GM12878 (cell line): ENCODE results near the gene PRL. TPM values are rescaled to one million over a fixed set of nuclear protein-coding genes. Genes with fewer than 3 reads are reported as not detected.

Experiments used
- ATAC-seq: fragments of 200-7000 bp; cut with Tn5 transposase; 3 replicates; pipeline ENCODE4 v1.9.1; 2020; ENCODE audit warnings: mild to moderate bottlenecking, moderate library complexity
- BruUV-seq: library from RNA; stranded (reverse); fragments of 400-500 nt; replicated peaks from 2 replicates; lab custom pipeline; 2021; lab: Mats Ljungman, UMichigan
- CTCF ChIA-PET: fragments of 300-600 bp; sonication (Branson Sonifier 250); formaldehyde crosslinking; extraction: SDS; loops from one replicate; lab custom pipeline; 2021; ENCODE audit warnings: inconsistent platforms; lab: Yijun Ruan, JAX
- POLR2A ChIA-PET: fragments of 350-600 bp; formaldehyde crosslinking; extraction: SDS; loops from one replicate; lab custom pipeline; 2021; ENCODE audit warnings: inconsistent platforms; lab: Charles Lee
- RAD21 ChIA-PET: fragments of 300-600 bp; sonication (Branson Sonifier 250); formaldehyde crosslinking; loops from one replicate; lab custom pipeline; 2023; ENCODE audit warnings: antibody characterized with exemption; ENCODE audit not compliant: unreplicated experiment; lab: Charles Lee
- SMC1A ChIA-PET: fragments of 300-600 bp; sonication (Branson Sonifier 250); formaldehyde crosslinking; loops from one replicate; lab custom pipeline; 2023; ENCODE audit not compliant: unreplicated experiment, uncharacterized antibody; lab: Charles Lee
- DNase-seq: peaks from one replicate; pipeline ENCODE4 v3.0.0-alpha.2; 2011; ENCODE audit warnings: low read depth, low spot score
- FAIRE-seq: peaks from 3 replicates; lab custom pipeline; 2011; peaks lifted over from hg19 to GRCh38; lab: Jason Lieb, UNC
- H2AFZ ChIP-seq: 2 replicates; pipeline ENCODE4 v1.6.0; 2011; ENCODE audit warnings: low read depth, low read length, control low read depth; ENCODE audit not compliant: control insufficient read depth
- H3K27ac ChIP-seq: 2 replicates; pipeline ENCODE4 v1.5.1; 2011; ENCODE audit warnings: control low read depth; ENCODE audit not compliant: control insufficient read depth, insufficient read depth
- H3K27me3 ChIP-seq, 2 experiments: replicated peaks in 1 of 2; 2 replicates each; pipeline versions ENCODE4 v1.6.0 to v1.6.1; 2011; ENCODE audit warnings: low read length in 1 of 2; ENCODE audit not compliant: control insufficient read depth in 2 of 2, insufficient read depth in 2 of 2
- H3K36me3 ChIP-seq, 2 experiments: 2 replicates each; pipeline ENCODE4 v1.5.1; 2011; ENCODE audit warnings: low read length in 1 of 2; ENCODE audit not compliant: control insufficient read depth in 2 of 2, insufficient read depth in 2 of 2
- H3K4me1 ChIP-seq: 2 replicates; pipeline ENCODE4 v1.6.1; 2011; ENCODE audit warnings: mild to moderate bottlenecking, low read length, moderate library complexity, mixed read lengths; ENCODE audit not compliant: control insufficient read depth, insufficient read depth
- H3K4me2 ChIP-seq: 2 replicates; pipeline ENCODE4 v1.6.0; 2011; ENCODE audit warnings: control low read depth; ENCODE audit not compliant: control insufficient read depth, insufficient read depth
- H3K4me3 ChIP-seq: fragments of 200-600 bp; sonication (generic); 2 replicates; pipeline ENCODE4 v1.5.1; 2016
- H3K79me2 ChIP-seq: 2 replicates; pipeline ENCODE4 v1.6.0; 2011; ENCODE audit warnings: low read length; ENCODE audit not compliant: control insufficient read depth, insufficient read depth
- H3K9ac ChIP-seq: 2 replicates; pipeline ENCODE4 v1.8.0; 2011; ENCODE audit warnings: low read length, control low read depth, mixed read lengths; ENCODE audit not compliant: control insufficient read depth, insufficient read depth
- H3K9me3 ChIP-seq: replicated peaks from 3 replicates; pipeline ENCODE4 v1.5.1; 2011; ENCODE audit warnings: mild to moderate bottlenecking, low read length; ENCODE audit not compliant: control insufficient read depth, insufficient read depth
- H4K20me1 ChIP-seq: 2 replicates; pipeline ENCODE4 v1.6.0; 2011; ENCODE audit not compliant: control insufficient read depth, insufficient read depth
- ELK1 ChIP-seq: IDR thresholded peaks from 2 replicates; pipeline ENCODE4 v1.6.1; 2012; ENCODE audit warnings: low read depth, low read length, improper control_type of control experiment
- HSF1 ChIP-seq: fragments of 150-350 bp; IDR thresholded peaks from 2 replicates; pipeline ENCODE4 v1.6.1; 2014; ENCODE audit warnings: mild to moderate bottlenecking, low read depth, low read length
- JUNB ChIP-seq: IDR thresholded peaks from 2 replicates; pipeline ENCODE4 v1.6.1; 2016; ENCODE audit warnings: antibody characterized with exemption, mild to moderate bottlenecking
- TCF7 ChIP-seq: IDR thresholded peaks from 2 replicates; pipeline ENCODE4 v1.6.1; 2014; ENCODE audit warnings: antibody characterized with exemption, borderline replicate concordance
- WGBS: methylation state at CpG from one replicate; pipeline ENCODE4 v1.1.6; 2016; ENCODE audit warnings: low lambda C conversion rate; ENCODE audit not compliant: insufficient replicate concordance, insufficient coverage; ENCODE audit errors: missing lambda C conversion rate; 5-methylcytosine and 5-hydroxymethylcytosine counted together
- in situ Hi-C: fragments of 300-500 bp; cut with MboI; formaldehyde crosslinking; loops from 9 replicates; pipeline ENCODE4 v1.14.3; 2018; ENCODE audit warnings: mixed read lengths
- intact Hi-C: fragments of 100-400 bp; cut with micrococcal nuclease; formaldehyde crosslinking; loops from one replicate; pipeline ENCODE4 v1.14.2; 2022; ENCODE audit not compliant: unreplicated experiment
- polyA plus RNA-seq, 11 experiments: library from polyadenylated mRNA; depleted of rRNA in 4 of 11; unstranded in 6 of 11; stranded (reverse) in 5 of 11; fragments of >200 nt; fragmentation: Nextera tagmentation in 4 of 11; fragmentation: Illumina TruSeq in 1 of 11; extraction: Ambion mirVana in 4 of 11; extraction: Trizol in 1 of 11; gene quantifications; 1 replicate in 1 of 11; 2 replicates in 10 of 11; pipeline versions ENCODE4 v1.2.1 to v1.2.3, GENCODE V29; 2011 to 2016; ENCODE audit warnings: inconsistent platforms in 2 of 11, missing spikeins in 2 of 11, low read depth in 1 of 11
- total RNA-seq, 4 experiments: library from RNA; depleted of rRNA in 3 of 4; stranded (reverse); fragments of >200 nt in 3 of 4; fragmentation: Illumina TruSeq in 1 of 4; extraction: Trizol in 1 of 4; gene quantifications; 2 replicates each; pipeline versions ENCODE4 v1.2.1 to v1.2.3, GENCODE V29; 2013 to 2021

The PRL gene
- total and polyA plus RNA-seq, 10 of the 15 experiments (the other 5 are each of a cell fraction or from before 2014, with no cell fraction given), result 0.05 to 34.9 (median 23.5) TPM

GRCh38 chr6:22320750-22321149, 23.9 kb upstream of the PRL start:
- Histone ChIP-seq H2AFZ (no peak overlapping the region), H3K9me3 (no peaks in the 10 kb centered on the region; the same call in none of the 3 replicates), H4K20me1 (no peaks in the 10 kb centered on the region), H3K4me2 (no peak overlapping the region), H3K79me2 (no peaks in the 10 kb centered on the region), H3K27me3 (no peaks in the 10 kb centered on the region), H3K4me3 (no peak overlapping the region), H3K36me3 (no peaks in the 10 kb centered on the region), H3K9ac (no peak overlapping the region), H3K27ac (no peak overlapping the region), H3K4me1 (peaks cover 8% of the 10 kb centered on the region)
- in situ Hi-C loops (no loop called here), intact Hi-C loops (no loop called here)
- ChIA-PET SMC1A (interaction anchor here (1.0 to 1.5 kb wide), 2 partner anchors 12 to 43 kb away, joined by 3 to 10 read pairs; no protein-coding TSS in a partner anchor), RAD21 (interaction anchor here (1.3 kb wide), 1 partner anchor 52 kb away, joined by 4 read pairs; no protein-coding TSS in a partner anchor), POLR2A (no interaction called here), CTCF (interaction anchor here (1.0 kb wide), 1 partner anchor 16 kb away, joined by 3 read pairs; no protein-coding TSS in a partner anchor)
- BruUV-seq, result no TSS peak
- 55% methylated on average over 1 of the region's 1 CpG for WGBS
- DNase-seq, result no peak
- TF ChIP-seq TCF7 (0 out of 2 replicates have a peak, but pooled peaks have one; percentile 23), HSF1 (no peak), JUNB (no peak), ELK1 (no peak)
- no peak for FAIRE-seq
- no peak for ATAC-seq
